HepG2 (cell line): ENCODE measurements around the gene ATAD3C. TPM values are rescaled to one million over a fixed set of nuclear protein-coding genes. Genes with fewer than 3 reads are reported as not detected.

Experiments
- AGO1 ChIP-seq: fragments of 200-400 bp; formaldehyde crosslinking; IDR thresholded peaks from 2 replicates; pipeline ENCODE4 v1.6.1; 2017; ENCODE audit warnings: mild to moderate bottlenecking, low read depth, low read length, moderate library complexity; ENCODE audit not compliant: poor library complexity, severe bottlenecking
- CCAR2 ChIP-seq: fragments of 200-400 bp; formaldehyde crosslinking; optimal IDR thresholded peaks from 2 replicates; pipeline ENCODE3; 2018; ENCODE audit warnings: low read depth, mild to moderate bottlenecking, low read length, moderate library complexity
- DMAP1 ChIP-seq: IDR thresholded peaks from 2 replicates; pipeline ENCODE4 v1.6.1; 2016
- ELF1 ChIP-seq: sonication (generic); formaldehyde crosslinking; IDR thresholded peaks from 2 replicates; pipeline ENCODE4 v1.4.0; 2020; ENCODE audit warnings: missing genetic modification reagents
- ERF ChIP-seq: IDR thresholded peaks from 2 replicates; pipeline ENCODE4 v1.6.1; 2018; ENCODE audit warnings: missing biosample characterization, missing genetic modification reagents
- FOXC1 ChIP-seq: sonication (generic); formaldehyde crosslinking; IDR thresholded peaks from 2 replicates; pipeline ENCODE4 v1.8.0; 2022; ENCODE audit warnings: mild to moderate bottlenecking, missing genetic modification reagents, borderline replicate concordance
- HNRNPUL1 ChIP-seq: fragments of 200-400 bp; formaldehyde crosslinking; IDR thresholded peaks from 2 replicates; pipeline ENCODE4 v1.6.1; 2017; ENCODE audit warnings: low read depth, mild to moderate bottlenecking, low read length, moderate library complexity
- MAFF ChIP-seq: IDR thresholded peaks from 2 replicates; pipeline ENCODE4 v1.6.1; 2011; ENCODE audit warnings: low read depth, low read length, improper control_type of control experiment
- MNT ChIP-seq: fragments of 450-650 bp; IDR thresholded peaks from 2 replicates; pipeline ENCODE4 v1.6.1; 2016
- MTERF4 ChIP-seq: sonication (generic); formaldehyde crosslinking; IDR thresholded peaks from 2 replicates; pipeline ENCODE4 v1.8.0; 2023; ENCODE audit warnings: mild to moderate bottlenecking, missing genetic modification reagents
- MYC ChIP-seq: sonication (generic); formaldehyde crosslinking; IDR thresholded peaks from 2 replicates; pipeline ENCODE4 v1.9.0; 2021; ENCODE audit warnings: missing genetic modification reagents, borderline replicate concordance
- PCBP2 ChIP-seq: fragments of 200-400 bp; formaldehyde crosslinking; optimal IDR thresholded peaks from 2 replicates; pipeline ENCODE3; 2018; ENCODE audit warnings: low read length, low read depth; ENCODE audit not compliant: poor library complexity, severe bottlenecking
- PRDM15 ChIP-seq: sonication (generic); formaldehyde crosslinking; IDR thresholded peaks from 2 replicates; pipeline ENCODE4 v1.4.0; 2020; ENCODE audit warnings: missing genetic modification reagents
- SALL1 ChIP-seq: sonication (generic); formaldehyde crosslinking; IDR thresholded peaks from 2 replicates; pipeline ENCODE4 v1.8.0; 2022; ENCODE audit warnings: mild to moderate bottlenecking, missing genetic modification reagents
- SMARCE1 ChIP-seq: fragments of 450-650 bp; IDR thresholded peaks from 2 replicates; pipeline ENCODE4 v1.6.1; 2017; ENCODE audit warnings: borderline replicate concordance
- SOX13 ChIP-seq, 3 experiments: fragments of 450-650 bp in 1 of 3; sonication (generic) in 1 of 3; formaldehyde crosslinking in 1 of 3; IDR thresholded peaks in 2 of 3; conservative IDR thresholded peaks in 1 of 3; 2 replicates each; pipeline versions ENCODE4 v1.5.0 to v1.6.1; 2016 to 2020; ENCODE audit warnings: antibody characterized with exemption in 1 of 3, mild to moderate bottlenecking in 1 of 3, missing compliant biosample characterization in 1 of 3, missing genetic modification reagents in 1 of 3, moderate library complexity in 1 of 3
- SRY ChIP-seq: sonication (generic); formaldehyde crosslinking; IDR thresholded peaks from 2 replicates; pipeline ENCODE4 v1.8.0; 2022; ENCODE audit warnings: mild to moderate bottlenecking, missing genetic modification reagents
- TOPORS ChIP-seq: sonication (generic); formaldehyde crosslinking; IDR thresholded peaks from 2 replicates; pipeline ENCODE4 v1.8.0; 2023; ENCODE audit warnings: mild to moderate bottlenecking, missing genetic modification reagents
- ZMYM2 ChIP-seq: sonication (generic); formaldehyde crosslinking; IDR thresholded peaks from 2 replicates; pipeline ENCODE4 v1.8.0; 2022; ENCODE audit warnings: mild to moderate bottlenecking, missing genetic modification reagents
- ZNF30 ChIP-seq: sonication (generic); formaldehyde crosslinking; IDR thresholded peaks from 2 replicates; pipeline ENCODE4 v1.5.0; 2020; ENCODE audit warnings: mild to moderate bottlenecking, missing genetic modification reagents
- ZNF496 ChIP-seq: sonication (generic); formaldehyde crosslinking; IDR thresholded peaks from 2 replicates; pipeline ENCODE4 v1.8.1; 2023; ENCODE audit warnings: mild to moderate bottlenecking, moderate library complexity, missing genetic modification reagents; ENCODE audit not compliant: insufficient replicate concordance
- ZNF652 ChIP-seq: IDR thresholded peaks from 2 replicates; pipeline ENCODE4 v1.6.1; 2016; ENCODE audit warnings: low read depth, borderline replicate concordance
- ZNF746 ChIP-seq: sonication (generic); formaldehyde crosslinking; IDR thresholded peaks from 2 replicates; pipeline ENCODE4 v1.8.0; 2022; ENCODE audit warnings: mild to moderate bottlenecking, missing genetic modification reagents
- ZNF788 ChIP-seq: sonication (generic); formaldehyde crosslinking; IDR thresholded peaks from 2 replicates; pipeline ENCODE4 v1.5.0; 2020; ENCODE audit warnings: mild to moderate bottlenecking, missing genetic modification reagents, borderline replicate concordance
- polyA plus RNA-seq, 8 experiments: library from polyadenylated mRNA; depleted of rRNA in 3 of 8; stranded (reverse) in 7 of 8; unstranded in 1 of 8; fragments of >200 nt; fragmentation: Illumina TruSeq in 4 of 8; extraction: Trizol in 4 of 8; gene quantifications; 2 replicates each; pipeline versions ENCODE4 v1.2.1 to v1.2.3, GENCODE V29; 2011 to 2016; ENCODE audit warnings: low read depth in 4 of 8, missing spikeins in 1 of 8, mixed read lengths in 1 of 8; ENCODE audit not compliant: insufficient read depth in 1 of 8
- total RNA-seq, 5 experiments: library from RNA; depleted of rRNA; stranded (reverse); fragments of >200 nt; fragmentation: Illumina TruSeq; extraction: Trizol; gene quantifications; 2 replicates each; pipeline ENCODE4 v1.2.3, GENCODE V29; 2016; ENCODE audit warnings: low read depth in 1 of 5

Gene ATAD3C
- total and polyA plus RNA-seq, 2 of the 13 experiments (the other 11 are each of a cell fraction or from before 2014, with no cell fraction given) = 2.4 to 3.2 TPM

- TF ChIP-seq MTERF4 (CRISPR knock-in tag) = peak; percentile 85; the same call in 1 of the 2 replicates
- TF ChIP-seq CCAR2 = peak; percentile 86
- TF ChIP-seq ZNF652 (CRISPR knock-in tag) = no peak
- TF ChIP-seq MNT = peak; percentile 52
- no peak for TF ChIP-seq PCBP2
- TF ChIP-seq SMARCE1 = no peak
- TF ChIP-seq ZNF788 (CRISPR knock-in tag) = peak; percentile 79
- TF ChIP-seq HNRNPUL1 = no peak
- TF ChIP-seq PRDM15 (CRISPR knock-in tag) = peak; percentile 70; the same call in 1 of the 2 replicates
- TF ChIP-seq AGO1 = peak; percentile 46
- no peak for TF ChIP-seq MAFF
- TF ChIP-seq ELF1 (CRISPR knock-in tag) = peak; percentile 93
- TF ChIP-seq SOX13 (IDR thresholded peaks at IDR 0.05) = peak; percentile 77
- peak in 1 of 2 experiments; percentile 87; a peak in 2 of 4 replicates for TF ChIP-seq SOX13 (CRISPR knock-in tag; conservative IDR thresholded peaks at IDR 0.05 in 1 of 2, IDR thresholded peaks at IDR 0.05 in 1 of 2)
- no peak for TF ChIP-seq SRY (CRISPR knock-in tag)
- no peak for TF ChIP-seq ZNF30 (CRISPR knock-in tag)
- peak; percentile 67; the same call in 1 of the 2 replicates for TF ChIP-seq DMAP1 (CRISPR knock-in tag)
- TF ChIP-seq ZNF496 (CRISPR knock-in tag) = no peak
- TF ChIP-seq TOPORS (CRISPR knock-in tag) = 0 out of 2 replicates have a peak, but pooled peaks have one; percentile 29
- peak; percentile 99 for TF ChIP-seq ZNF746 (CRISPR knock-in tag)
- TF ChIP-seq MYC (CRISPR knock-in tag) = peak; percentile 72
- no peak for TF ChIP-seq ZMYM2 (CRISPR knock-in tag)
- TF ChIP-seq FOXC1 (CRISPR knock-in tag) = no peak
- TF ChIP-seq SALL1 (CRISPR knock-in tag) = peak; percentile 90
- TF ChIP-seq ERF = peak; percentile 93
Measured at GRCh38 chr1:1432951-1433803, 16.3 kb upstream of the ATAD3C start (continued).
